Measurements from ENCODE around the gene FHDC1.

Gene FHDC1

GRCh38 chr4:152981278-152981677, 45.2 kb downstream of the FHDC1 start:
- DNase-seq (ENCODE audit: low read depth): no peak

- DNase-seq (ENCODE audit: low read depth): no peak
These were observed 45.7 kb downstream of the FHDC1 start for GRCh38 chr4:152981842-152982241.

DNA sequence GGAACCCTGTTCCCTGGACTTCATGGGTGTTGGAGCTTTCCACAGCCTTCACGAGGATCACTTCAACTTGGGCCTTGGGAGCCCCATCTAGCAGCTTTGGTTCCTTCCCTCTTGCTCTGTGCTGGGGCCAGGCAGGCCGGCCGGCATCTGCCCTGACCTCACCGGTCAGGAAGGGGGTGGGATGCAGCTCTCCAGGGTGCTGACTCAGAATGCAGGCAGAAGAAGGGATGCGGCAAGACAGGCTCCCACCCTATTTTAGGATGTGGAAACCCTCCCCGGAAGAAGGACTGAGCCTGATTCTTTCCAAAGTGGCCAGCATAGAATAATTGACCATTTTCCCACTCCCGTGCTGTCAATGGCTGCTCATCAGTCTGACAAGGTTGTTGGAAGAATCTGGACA, 47.1 kb downstream of the FHDC1 start:
- DNase-seq (ENCODE audit: low read depth): no peak

DNA sequence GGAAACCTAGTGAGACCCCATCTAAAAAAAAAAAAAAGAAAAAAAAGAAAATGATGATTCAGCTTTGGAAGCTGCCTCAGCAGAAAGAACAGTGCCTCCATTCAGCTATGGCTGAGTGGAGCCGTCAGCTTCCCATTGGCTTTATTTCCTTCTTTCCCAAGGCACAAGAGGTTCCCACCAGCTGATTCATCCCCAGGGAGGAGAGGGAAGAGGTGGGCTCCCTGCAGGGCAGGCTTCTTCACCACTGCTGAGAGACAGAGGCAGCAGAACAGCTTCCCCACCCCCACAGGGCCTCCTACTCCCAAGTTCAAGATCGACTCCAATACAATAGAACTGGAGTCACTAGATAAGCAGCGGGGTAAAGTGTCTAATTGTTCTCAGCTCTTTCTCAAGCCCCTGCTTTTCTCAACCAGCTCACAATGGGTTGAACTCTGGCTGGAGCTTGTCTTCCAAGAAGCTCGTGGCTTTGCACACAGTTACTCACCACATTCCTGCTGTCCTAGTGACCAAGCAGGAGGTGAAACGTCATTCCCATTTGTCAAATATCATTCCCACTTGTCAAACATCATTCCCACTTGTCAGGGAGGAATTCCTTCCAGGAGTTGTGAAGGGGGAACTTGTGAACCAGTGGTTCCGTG, 47.8 kb downstream of the FHDC1 start:
- DNase-seq (ENCODE audit: low read depth): no peak

GRCh38 chr4:152988721-152989553, 52.8 kb downstream of the FHDC1 start:
- DNase-seq (ENCODE audit: low read depth): no peak

DNA sequence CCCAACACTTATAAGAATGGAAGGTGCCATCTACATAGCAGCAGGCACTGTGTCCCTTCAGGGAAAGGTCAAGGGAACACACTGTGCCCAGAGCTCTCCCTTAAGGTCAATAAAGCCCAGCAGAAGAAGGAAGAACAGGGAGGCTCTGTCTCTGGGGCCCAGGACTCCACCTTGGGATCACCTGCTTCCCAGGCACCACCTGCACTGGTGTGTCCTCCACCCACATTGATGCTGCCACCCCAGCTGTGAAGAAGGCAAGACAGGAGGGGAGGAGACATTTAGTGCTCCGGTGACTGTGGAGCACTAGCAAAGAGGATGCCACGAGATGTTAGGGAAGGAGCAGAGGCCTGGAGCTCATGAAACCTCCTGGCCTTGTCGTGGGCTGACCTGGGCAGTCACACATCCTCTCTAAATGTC, 53.4 kb downstream of the FHDC1 start:
- DNase-seq (ENCODE audit: low read depth): no peak

- no peak for DNase-seq (ENCODE audit: low read depth)
These were observed 54.5 kb downstream of the FHDC1 start for GRCh38 chr4:152990471-152991131.

DNA sequence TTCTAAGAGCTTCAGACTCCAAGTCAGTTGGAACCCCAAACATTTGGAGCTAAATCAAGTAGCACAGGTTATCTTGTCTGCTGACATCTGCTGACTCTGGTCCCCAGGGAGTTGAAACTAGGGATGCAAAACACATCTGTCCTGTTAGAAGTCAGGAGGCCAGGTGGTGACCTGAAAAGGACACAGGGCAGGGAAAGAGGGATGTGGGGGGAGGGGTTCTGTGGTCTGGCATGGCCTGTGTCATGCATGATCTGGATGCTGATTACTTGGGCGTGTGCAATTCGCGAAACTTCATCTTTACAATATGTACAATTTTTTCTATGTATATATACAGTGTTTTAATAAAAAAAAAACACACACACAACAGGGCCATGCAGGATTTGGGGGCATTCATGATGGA, 55.3 kb downstream of the FHDC1 start:
- no peak for DNase-seq (ENCODE audit: low read depth)

DNA sequence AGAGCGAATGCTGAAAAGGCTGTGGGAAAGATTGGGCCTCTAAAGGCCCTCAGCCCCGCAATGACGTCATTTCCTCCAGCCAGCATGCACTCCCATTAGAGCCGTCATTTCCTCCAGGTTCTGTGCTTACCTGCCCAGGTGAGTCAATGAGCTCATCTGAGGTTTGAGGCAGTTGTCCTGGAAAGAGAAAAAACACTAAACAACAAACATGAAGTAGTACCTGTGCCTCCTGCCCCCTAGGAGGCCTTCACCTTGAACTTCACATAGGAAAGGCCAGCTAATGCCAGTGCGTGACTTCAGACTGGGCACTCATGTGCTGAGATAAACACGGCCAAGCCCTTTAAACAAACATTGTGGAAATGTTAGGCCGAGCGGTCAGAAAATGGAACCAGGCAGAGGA, 55.9 kb downstream of the FHDC1 start:
- DNase-seq (ENCODE audit: low read depth): no peak

DNA sequence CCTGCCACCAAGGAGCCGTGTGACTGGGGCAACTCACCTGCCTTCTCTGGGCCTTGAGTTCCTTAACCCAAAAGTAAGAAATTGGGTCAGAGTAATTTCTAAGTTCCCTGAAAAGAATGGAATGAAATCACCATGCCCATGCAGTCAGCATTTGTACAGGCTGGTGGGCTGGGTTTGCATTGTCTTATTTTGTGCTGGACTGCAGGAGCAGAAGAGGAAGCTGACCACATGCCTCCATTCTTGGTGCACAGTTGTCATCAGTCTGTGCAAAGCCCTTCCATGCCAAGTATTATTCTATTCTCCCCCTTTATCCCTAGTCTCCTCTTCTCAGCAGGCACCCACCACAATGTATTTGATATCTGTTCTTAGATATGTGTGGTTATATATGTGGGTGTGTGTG, 56.3 kb downstream of the FHDC1 start:
- no peak for DNase-seq (ENCODE audit: low read depth)

DNA sequence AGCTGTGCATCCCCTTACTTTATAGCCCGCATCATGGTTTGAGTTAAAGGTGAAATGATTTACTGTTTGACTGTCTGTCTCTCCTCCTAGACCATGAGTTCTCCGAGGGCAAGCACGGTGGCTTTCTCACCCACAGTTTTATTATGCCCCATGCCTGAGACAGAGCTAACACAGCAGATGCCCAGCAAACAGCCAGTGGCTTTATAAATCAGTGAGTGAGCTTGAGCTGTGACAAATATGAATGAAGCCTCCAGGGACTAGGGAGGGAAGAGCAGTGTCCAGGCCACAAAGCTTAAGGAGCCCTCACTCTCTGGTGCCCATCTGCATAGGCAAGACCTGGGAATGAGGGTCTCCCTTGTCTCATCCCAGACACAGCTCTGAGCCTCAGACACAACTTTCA, 57.9 kb downstream of the FHDC1 start:
- no peak for DNase-seq (ENCODE audit: low read depth)

DNA sequence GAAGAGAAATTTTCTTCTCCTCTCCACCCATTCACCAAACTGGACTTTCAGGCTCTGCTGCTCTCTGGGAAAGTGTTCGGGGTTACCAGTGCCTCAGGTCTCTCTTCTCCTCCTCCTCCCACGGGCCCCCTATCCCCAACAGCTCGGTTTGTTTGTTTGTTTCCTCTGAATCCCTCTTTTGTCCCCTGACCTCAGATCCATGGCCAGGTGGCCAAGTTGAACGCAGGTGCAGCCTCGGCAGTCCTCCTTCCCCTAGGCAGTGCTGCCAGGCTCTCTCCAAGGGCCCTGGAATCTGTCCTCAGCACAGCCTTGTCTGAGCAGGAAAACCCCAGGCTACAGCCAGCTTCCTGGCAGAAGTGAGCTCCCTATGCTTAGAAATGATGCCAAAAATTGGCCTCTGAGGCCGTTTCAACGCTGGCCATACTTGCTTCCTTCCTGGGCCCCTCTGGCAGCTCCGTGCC, 60.0 kb downstream of the FHDC1 start:
- no peak for DNase-seq (ENCODE audit: low read depth)

DNA sequence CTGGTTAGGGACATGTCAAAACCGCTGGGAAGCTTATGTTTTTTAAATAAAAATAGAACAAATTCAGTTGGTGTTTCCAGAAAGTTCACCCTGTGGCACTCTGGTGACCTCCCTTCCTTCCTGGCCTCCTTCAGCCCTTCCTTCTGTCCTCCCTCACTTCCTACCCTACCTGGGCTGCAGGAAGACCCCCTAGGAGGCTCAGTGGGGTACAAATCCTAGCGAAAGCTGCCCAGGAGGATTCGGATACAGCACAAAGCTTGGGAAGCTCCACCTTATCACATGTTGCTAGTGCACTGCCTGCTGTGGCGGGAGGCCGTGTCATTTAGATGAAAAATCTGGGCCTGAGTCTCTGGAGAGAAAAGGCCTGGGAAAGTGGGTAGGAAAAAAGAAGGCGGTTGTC, 60.5 kb downstream of the FHDC1 start:
- no peak for DNase-seq (ENCODE audit: low read depth)

DNA sequence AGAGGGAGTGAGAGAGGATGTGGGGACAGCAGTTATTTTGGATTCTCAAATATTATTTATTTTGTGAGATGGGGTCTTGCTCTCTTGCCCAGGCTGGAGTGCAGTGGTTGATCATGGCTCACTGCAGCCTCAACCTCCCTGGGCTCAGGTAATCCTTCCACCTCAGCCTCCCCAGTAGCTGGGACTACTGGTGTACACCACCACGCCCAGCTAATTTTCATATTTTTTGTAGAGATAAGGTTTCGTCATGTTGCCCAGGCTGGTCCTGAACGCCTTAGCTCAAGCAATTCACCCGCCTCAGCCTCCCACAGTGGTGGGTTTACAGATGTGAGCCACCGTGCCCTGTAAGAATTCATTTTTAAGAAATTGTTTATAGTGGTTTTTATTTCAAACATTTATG, 61.2 kb downstream of the FHDC1 start:
- DNase-seq (ENCODE audit: low read depth): no peak

- DNase-seq (ENCODE audit: low read depth): no peak
These were observed 61.8 kb downstream of the FHDC1 start for GRCh38 chr4:152997771-152998487.

DNA sequence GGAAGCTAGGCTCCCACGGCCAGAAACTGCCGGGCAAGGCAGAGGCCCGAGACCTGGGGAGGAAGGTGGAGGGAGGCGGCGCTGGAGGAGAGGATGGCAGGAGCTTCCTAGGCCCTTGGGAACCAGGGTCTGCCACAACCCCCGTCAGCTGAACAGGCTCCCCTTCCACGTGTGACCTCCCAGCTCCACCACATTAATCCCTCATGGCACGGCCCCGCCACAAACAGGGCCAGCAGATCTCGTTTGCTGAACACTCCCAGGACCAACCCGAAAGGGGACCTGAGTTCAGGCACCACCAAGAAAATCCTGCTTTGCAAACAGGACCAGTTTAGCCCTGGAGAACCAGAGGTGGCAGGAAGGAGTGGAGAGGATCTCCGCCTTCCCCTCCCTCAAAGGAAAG, 62.7 kb downstream of the FHDC1 start:
- no peak for DNase-seq (ENCODE audit: low read depth)

GRCh38 chr4:152999346-153000075, 63.4 kb downstream of the FHDC1 start:
- DNase-seq (ENCODE audit: low read depth): no peak

GRCh38 chr4:153000076-153000420, 63.9 kb downstream of the FHDC1 start:
- no peak for DNase-seq (ENCODE audit: low read depth)

- DNase-seq (ENCODE audit: low read depth): no peak
These were observed 65.5 kb downstream of the FHDC1 start for GRCh38 chr4:153001626-153002025.

DNA sequence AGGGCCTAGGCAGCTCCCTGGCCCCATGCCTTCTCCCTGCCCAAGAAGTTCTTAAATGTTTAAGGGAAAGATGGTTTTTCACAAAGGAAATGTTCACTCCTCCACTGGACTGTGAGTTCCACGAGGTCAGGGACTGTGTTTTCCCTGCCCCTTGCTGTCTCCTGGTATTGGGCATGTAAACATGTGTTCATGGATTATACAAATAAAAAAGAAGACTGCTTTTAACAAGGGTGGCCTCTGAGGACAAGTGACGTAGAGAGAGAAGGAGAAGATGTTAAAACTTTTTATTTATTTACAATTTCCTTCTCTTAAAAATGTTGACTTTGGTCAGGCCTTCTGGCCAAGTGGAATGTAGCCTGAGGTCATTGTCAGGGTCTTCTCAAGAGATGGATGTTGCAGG, 66.0 kb downstream of the FHDC1 start:
- DNase-seq (ENCODE audit: low read depth): no peak

- DNase-seq (ENCODE audit: low read depth): no peak
These were observed 68.1 kb downstream of the FHDC1 start for GRCh38 chr4:153004081-153004850.
